Fibroblast of lung (primary cell): Measurements from ENCODE around the gene TPPP. TPM values are rescaled to one million over a fixed set of nuclear protein-coding genes. Genes with fewer than 3 reads are reported as not detected.
A peak's percentile ranks its signal among the peaks of the same experiment; 100 is the strongest.

Experiments used
- DNase-seq, 2 donors: peaks; one replicate each; pipeline versions ENCODE4 v3.0.0 to v3.0.0-alpha.2; 2010; ENCODE audit warnings: low read depth in 2 of 2
- H2AFZ ChIP-seq: 2 replicates; pipeline ENCODE4 v1.5.1; 2012; ENCODE audit warnings: low read length, control low read depth, inconsistent platforms
- H3K27ac ChIP-seq: 2 replicates; pipeline ENCODE4 v1.5.1; 2011; ENCODE audit warnings: low read length, control low read depth; ENCODE audit not compliant: insufficient read depth
- H3K27me3 ChIP-seq: 2 replicates; pipeline ENCODE4 v1.5.1; 2011; ENCODE audit warnings: mild to moderate bottlenecking, low read length; ENCODE audit not compliant: control insufficient read depth, insufficient read depth
- H3K36me3 ChIP-seq: 2 replicates; pipeline ENCODE4 v1.5.1; 2011; ENCODE audit warnings: low read length; ENCODE audit not compliant: control insufficient read depth, insufficient read depth
- H3K4me1 ChIP-seq: 2 replicates; pipeline ENCODE4 v1.5.1; 2011; ENCODE audit warnings: low read length; ENCODE audit not compliant: control insufficient read depth, insufficient read depth; ENCODE audit errors: extremely low read depth
- H3K4me2 ChIP-seq: 2 replicates; pipeline ENCODE4 v1.5.1; 2011; ENCODE audit warnings: low read length, control low read depth; ENCODE audit not compliant: insufficient read depth; ENCODE audit errors: extremely low read depth
- H3K4me3 ChIP-seq, 4 experiments: fragments of 200-600 bp in 1 of 4; sonication (generic) in 1 of 4; replicated peaks in 1 of 4; 2 replicates each; pipeline ENCODE4 v1.5.1; 2011 to 2016; ENCODE audit warnings: low read length in 4 of 4, low read depth in 3 of 4, mild to moderate bottlenecking in 3 of 4, control low read depth in 2 of 4, inconsistent platforms in 1 of 4, mixed read lengths in 1 of 4; ENCODE audit not compliant: insufficient read depth in 1 of 4; ENCODE audit errors: control extremely low read depth in 1 of 4
- H3K79me2 ChIP-seq: 2 replicates; pipeline ENCODE4 v1.5.1; 2012; ENCODE audit warnings: mild to moderate bottlenecking, low read length, inconsistent platforms; ENCODE audit not compliant: control insufficient read depth, insufficient read depth
- H3K9ac ChIP-seq: 2 replicates; pipeline ENCODE4 v1.5.1; 2011; ENCODE audit warnings: mild to moderate bottlenecking, low read length, control low read depth; ENCODE audit not compliant: insufficient read depth
- H3K9me3 ChIP-seq: 2 replicates; pipeline ENCODE4 v1.5.1; 2012; ENCODE audit warnings: low read depth, low read length; ENCODE audit not compliant: control insufficient read depth, insufficient read depth
- H4K20me1 ChIP-seq: 2 replicates; pipeline ENCODE4 v1.5.1; 2011; ENCODE audit warnings: low read length; ENCODE audit not compliant: control insufficient read depth, insufficient read depth; ENCODE audit errors: extremely low read depth
- EZH2 ChIP-seq: IDR thresholded peaks from 2 replicates; pipeline ENCODE4 v1.5.1; 2012; ENCODE audit warnings: low read length, control low read depth, mild to moderate bottlenecking; ENCODE audit errors: missing control alignments
- polyA plus RNA-seq, 2 donors: library from polyadenylated mRNA; depleted of rRNA in 1 of 2; stranded (reverse) in 1 of 2; unstranded in 1 of 2; fragments of >200 nt; gene quantifications; 2 replicates each; pipeline ENCODE4 v1.2.1, GENCODE V29; 2011 to 2012; ENCODE audit warnings: missing spikeins in 1 of 2
- total RNA-seq: library from RNA; depleted of rRNA; stranded (reverse); fragments of >200 nt; gene quantifications from 2 replicates; pipeline ENCODE4 v1.2.1, GENCODE V29; 2014
- TF ChIP-seq, protein P1 (sequence below), 2 donors: IDR thresholded peaks in 1 of 2; conservative IDR thresholded peaks in 1 of 2; 1 replicate in 1 of 2; 2 replicates in 1 of 2; pipeline ENCODE4 v1.5.1; 2011 to 2012; ENCODE audit warnings: low read length in 2 of 2, control low read depth in 1 of 2, inconsistent platforms in 1 of 2, low read depth in 1 of 2, mild to moderate bottlenecking in 1 of 2

The TPPP gene
- total and polyA plus RNA-seq, 2 donors (not counting 1 experiment from before 2014, with no cell fraction given) = 0.06 to 0.17 TPM

DNA sequence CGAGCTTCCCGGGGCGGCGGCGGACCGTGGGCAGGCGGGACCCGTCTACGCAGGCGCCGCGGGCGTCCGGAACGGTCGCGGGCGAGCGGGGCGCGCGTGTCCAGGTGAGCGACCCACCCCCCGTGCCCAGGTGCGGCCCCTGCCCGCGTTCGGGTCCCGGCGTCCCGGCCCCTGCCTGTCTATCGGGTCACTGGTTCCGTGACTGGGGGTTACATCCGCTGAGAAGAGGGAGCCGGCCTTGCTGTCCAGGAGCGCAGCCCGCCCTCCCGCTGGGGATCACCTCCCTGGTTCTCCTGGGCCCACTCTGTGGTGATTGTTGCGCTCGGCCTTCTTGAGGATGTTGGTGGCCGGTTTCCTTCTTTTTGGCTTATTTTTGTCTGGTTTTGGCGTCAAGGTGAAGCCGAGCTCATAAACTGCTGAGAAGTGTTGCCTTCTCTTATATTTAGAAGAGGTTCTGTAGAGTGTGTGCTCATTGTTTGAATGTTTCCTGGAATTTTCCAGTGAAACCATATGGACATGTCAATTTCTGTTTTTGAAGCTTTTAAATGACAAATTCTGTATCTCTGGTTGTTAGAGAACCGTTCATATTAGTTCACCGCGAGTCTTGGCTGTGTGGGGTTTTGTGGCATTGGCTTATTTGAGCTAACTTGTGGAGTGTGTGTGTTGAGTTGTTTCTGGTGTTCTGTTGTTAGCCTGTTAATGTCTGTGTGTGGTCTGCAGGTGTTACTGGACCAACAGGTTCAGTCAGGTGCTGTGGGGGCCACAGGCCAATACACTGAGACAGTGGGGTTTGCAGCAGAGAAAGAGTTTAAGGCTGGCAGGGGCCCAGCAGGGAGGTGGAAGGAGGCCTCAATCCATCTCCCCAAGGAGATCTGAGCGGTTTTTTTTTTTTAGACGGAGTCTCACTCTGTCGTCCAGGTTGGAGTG lies 80.4 kb downstream of the TPPP start:
- H3K27me3 ChIP-seq = no peaks in the 10 kb centered on the region
- H3K36me3 ChIP-seq = peaks cover 1% of the 10 kb centered on the region
- peak overlapping the region; percentile 67 to 79 (median 73) for H3K4me3 ChIP-seq
- TF ChIP-seq, protein P1, sequence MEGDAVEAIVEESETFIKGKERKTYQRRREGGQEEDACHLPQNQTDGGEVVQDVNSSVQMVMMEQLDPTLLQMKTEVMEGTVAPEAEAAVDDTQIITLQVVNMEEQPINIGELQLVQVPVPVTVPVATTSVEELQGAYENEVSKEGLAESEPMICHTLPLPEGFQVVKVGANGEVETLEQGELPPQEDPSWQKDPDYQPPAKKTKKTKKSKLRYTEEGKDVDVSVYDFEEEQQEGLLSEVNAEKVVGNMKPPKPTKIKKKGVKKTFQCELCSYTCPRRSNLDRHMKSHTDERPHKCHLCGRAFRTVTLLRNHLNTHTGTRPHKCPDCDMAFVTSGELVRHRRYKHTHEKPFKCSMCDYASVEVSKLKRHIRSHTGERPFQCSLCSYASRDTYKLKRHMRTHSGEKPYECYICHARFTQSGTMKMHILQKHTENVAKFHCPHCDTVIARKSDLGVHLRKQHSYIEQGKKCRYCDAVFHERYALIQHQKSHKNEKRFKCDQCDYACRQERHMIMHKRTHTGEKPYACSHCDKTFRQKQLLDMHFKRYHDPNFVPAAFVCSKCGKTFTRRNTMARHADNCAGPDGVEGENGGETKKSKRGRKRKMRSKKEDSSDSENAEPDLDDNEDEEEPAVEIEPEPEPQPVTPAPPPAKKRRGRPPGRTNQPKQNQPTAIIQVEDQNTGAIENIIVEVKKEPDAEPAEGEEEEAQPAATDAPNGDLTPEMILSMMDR (conservative IDR thresholded peaks at IDR 0.05 in 1 of 2, IDR thresholded peaks at IDR 0.05 in 1 of 2; ENCODE audit: low read depth in 1 of 2, low read length in 2 of 2) = no peak
- no peak for TF ChIP-seq EZH2
- no peaks in the 10 kb centered on the region for H4K20me1 ChIP-seq
- H3K4me2 ChIP-seq = peak overlapping the region; percentile 90
- no peak overlapping the region for H3K27ac ChIP-seq
- H3K4me1 ChIP-seq = no peaks in the 10 kb centered on the region
- no peaks in the 10 kb centered on the region for H3K9me3 ChIP-seq
- H3K9ac ChIP-seq = peak overlapping the region; percentile 31
- DNase-seq = peak in 1 of 2 donors; percentile 13
- H3K79me2 ChIP-seq = peaks cover 26% of the 10 kb centered on the region
- H2AFZ ChIP-seq = peak overlapping the region; percentile 78

DNA sequence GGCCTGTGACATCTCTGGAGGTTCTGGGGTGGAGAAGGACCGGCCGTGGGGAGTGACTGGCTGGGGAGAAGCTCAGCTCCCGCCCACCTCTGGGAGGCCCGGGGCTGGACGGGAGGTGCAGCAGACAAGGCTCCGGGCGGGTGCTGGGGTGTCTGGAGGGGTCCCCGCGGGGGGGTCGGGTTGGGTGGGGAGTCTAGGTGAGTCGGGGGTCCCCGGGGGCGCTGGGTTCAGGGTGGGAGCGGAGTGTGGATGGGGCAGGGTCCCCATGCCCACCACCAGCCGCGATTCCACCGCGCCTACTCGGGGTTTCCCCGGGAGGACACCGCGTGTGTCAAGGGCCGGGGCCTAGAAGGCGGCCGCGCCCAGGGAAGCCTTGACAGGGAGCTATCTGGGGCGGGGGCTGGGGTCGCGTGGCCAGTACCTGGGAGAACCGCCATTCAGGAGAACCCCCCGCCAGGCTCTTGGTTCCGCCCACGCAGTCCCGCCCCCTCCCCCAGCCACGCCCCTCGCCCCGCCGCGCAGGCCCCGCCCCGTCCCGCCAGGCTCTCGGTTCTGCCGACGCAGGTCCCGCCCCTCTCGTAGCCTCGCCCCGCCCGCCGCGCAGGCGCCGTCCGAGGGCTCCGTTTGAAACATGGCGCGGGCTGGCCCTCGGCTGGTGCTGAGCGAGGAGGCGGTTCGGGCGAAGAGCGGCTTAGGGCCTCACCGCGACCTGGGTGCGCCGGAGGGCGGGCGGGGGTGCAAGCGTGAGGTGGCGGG lies 81.2 kb downstream of the TPPP start, which contains the start of gene CEP72:
Gene CEP72 (plus strand): TSS at position 610 of the 756 bp plus-strand sequence. CDS start 22 bp downstream, at position 632.
- Histone ChIP-seq H3K27ac (no peak within 1 kb of the TSS), H3K4me2 (peak within 1 kb of the TSS; percentile 90), H3K9ac (peak within 1 kb of the TSS; percentile 59), H3K27me3 (no peaks in the 10 kb centered on the region), H4K20me1 (no peaks in the 10 kb centered on the region), H3K9me3 (no peaks in the 10 kb centered on the region), H3K4me3 (peak within 1 kb of the TSS; percentile 67 to 79 (median 73)), H3K79me2 (peaks cover 24% of the 10 kb centered on the region), H2AFZ (peak within 1 kb of the TSS; percentile 87), H3K4me1 (no peaks in the 10 kb centered on the region), H3K36me3 (no peaks in the 10 kb centered on the region)
- DNase-seq = peak; percentile 72 to 77
- no peak for TF ChIP-seq EZH2
- TF ChIP-seq, protein P1 (conservative IDR thresholded peaks at IDR 0.05 in 1 of 2, IDR thresholded peaks at IDR 0.05 in 1 of 2; ENCODE audit: low read depth in 1 of 2, low read length in 2 of 2) = no peak
